ENCODE measurements around the gene RPL18. TPM values are rescaled to one million over a fixed set of nuclear protein-coding genes. Genes with fewer than 3 reads are reported as not detected.

The RPL18 gene
- total RNA-seq, 3 donors from 2014 or later, result 2,406 to 2,595 (median 2,478) TPM

DNA sequence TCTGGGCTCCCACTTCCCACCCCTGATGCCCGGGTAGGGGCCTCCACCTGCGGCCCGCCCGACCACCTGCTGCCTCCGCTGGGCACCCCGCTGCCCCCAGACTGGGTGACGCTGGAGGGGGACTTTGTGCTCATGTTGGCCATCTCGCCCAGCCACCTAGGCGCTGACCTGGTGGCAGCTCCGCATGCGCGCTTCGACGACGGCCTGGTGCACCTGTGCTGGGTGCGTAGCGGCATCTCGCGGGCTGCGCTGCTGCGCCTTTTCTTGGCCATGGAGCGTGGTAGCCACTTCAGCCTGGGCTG lies 10.3 kb upstream of the RPL18 start:
- ATAC-seq (no peak), DNase-seq (no peak)
- peaks cover 10% of the 10 kb centered on the region for H3K36me3 Mint-ChIP-seq (ENCODE audit: insufficient read depth)
- peaks cover 31% of the 10 kb centered on the region for H3K4me1 Mint-ChIP-seq (ENCODE audit: low read depth)
- H3K27me3 Mint-ChIP-seq (ENCODE audit: low read depth), result no peaks in the 10 kb centered on the region
- H3K9me3 Mint-ChIP-seq, result no peaks in the 10 kb centered on the region
- H3K4me3 Mint-ChIP-seq, result no peak overlapping the region

DNA sequence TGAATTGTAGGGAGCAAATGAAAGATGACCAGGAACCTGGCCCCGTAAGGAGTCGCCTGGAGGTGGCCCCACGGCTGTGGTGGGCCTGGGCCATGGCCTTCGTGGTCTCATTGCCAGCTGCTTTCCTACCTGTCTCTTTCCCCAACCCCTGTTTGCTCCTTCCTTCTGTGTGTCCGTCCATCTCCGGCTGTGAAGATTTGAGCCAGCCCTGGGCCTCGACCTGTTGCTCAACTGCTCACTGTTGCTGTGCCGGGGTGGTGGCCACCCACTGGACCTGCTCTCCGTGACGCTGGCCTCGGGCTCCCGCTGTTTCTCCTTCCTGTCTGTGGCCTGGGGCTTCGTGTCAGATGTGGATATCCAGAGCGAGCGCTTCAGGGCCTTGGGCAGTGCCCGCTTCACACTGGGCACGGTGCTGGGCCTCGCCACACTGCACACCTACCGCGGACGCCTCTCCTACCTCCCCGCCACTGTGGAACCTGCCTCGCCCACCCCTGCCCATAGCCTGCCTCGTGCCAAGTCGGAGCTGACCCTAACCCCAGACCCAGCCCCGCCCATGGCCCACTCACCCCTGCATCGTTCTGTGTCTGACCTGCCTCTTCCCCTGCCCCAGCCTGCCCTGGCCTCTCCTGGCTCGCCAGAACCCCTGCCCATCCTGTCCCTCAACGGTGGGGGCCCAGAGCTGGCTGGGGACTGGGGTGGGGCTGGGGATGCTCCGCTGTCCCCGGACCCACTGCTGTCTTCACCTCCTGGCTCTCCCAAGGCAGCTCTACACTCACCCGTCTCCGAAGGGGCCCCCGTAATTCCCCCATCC lies 9.7 kb upstream of the RPL18 start:
- Mint-ChIP-seq H3K27me3 (ENCODE audit: low read depth) (no peaks in the 10 kb centered on the region), H3K4me3 (no peak overlapping the region), H3K9me3 (no peaks in the 10 kb centered on the region), H3K36me3 (ENCODE audit: insufficient read depth) (peaks cover 12% of the 10 kb centered on the region), H3K4me1 (ENCODE audit: low read depth) (peaks cover 31% of the 10 kb centered on the region)
- DNase-seq, result no peak
- no peak for ATAC-seq

DNA sequence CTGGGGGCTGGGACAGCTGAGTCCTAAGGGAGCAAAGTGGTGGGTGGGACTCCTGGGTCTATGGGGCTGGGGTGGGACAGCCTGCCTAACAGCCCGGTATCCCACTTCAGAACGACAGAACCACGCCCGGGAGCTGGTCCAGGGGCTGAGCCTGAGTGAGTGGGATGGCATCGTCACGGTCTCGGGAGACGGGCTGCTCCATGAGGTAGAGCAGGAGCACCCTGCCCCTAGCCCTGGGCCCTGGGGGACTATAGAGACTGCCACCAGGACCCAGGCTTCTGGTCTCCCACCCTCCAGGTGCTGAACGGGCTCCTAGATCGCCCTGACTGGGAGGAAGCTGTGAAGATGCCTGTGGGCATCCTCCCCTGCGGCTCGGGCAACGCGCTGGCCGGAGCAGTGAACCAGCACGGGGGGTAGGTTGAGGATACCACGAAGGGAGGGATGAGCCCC lies 8.9 kb upstream of the RPL18 start:
- Mint-ChIP-seq H3K4me3 (no peak overlapping the region), H3K9me3 (no peaks in the 10 kb centered on the region), H3K27me3 (ENCODE audit: low read depth) (no peaks in the 10 kb centered on the region), H3K36me3 (ENCODE audit: insufficient read depth) (peaks cover 13% of the 10 kb centered on the region), H3K4me1 (ENCODE audit: low read depth) (peaks cover 31% of the 10 kb centered on the region)
- ATAC-seq (no peak), DNase-seq (no peak)

DNA sequence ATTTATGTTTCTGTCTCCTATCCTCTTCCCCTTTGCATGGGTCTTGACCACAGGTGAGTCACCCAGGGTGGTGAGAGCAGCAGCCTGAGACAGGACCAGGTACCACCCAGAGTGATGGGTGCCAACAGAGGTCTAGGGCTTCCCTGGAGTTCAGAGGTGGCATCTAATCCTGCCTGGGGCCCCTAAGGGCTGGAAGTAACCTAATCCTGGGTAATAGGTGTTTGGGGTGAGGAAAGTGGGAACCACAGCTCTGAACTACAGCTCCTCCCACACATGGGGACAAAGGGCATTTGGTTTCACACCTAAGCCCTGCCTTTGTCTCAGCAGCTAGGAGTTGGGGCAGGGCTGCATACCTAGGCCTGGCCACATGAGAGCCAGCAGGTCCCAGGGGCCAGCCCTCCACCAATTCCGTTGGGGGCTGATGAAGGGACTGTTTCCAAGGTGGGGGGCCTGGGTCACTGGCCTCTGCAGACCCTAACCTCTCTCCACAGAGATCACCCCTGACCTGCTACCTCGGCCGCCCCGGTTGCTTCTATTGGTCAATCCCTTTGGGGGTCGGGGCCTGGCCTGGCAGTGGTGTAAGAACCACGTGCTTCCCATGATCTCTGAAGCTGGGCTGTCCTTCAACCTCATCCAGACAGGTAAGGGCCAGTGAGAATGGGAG lies 8.4 kb upstream of the RPL18 start:
- no peak overlapping the region for H3K4me3 Mint-ChIP-seq
- ATAC-seq, result peak; percentile 15 to 22
- DNase-seq, result no peak
- H3K27me3 Mint-ChIP-seq (ENCODE audit: low read depth), result no peaks in the 10 kb centered on the region
- H3K9me3 Mint-ChIP-seq, result no peaks in the 10 kb centered on the region
- peaks cover 10% of the 10 kb centered on the region for H3K36me3 Mint-ChIP-seq (ENCODE audit: insufficient read depth)
- peaks cover 28% of the 10 kb centered on the region for H3K4me1 Mint-ChIP-seq (ENCODE audit: low read depth)

DNA sequence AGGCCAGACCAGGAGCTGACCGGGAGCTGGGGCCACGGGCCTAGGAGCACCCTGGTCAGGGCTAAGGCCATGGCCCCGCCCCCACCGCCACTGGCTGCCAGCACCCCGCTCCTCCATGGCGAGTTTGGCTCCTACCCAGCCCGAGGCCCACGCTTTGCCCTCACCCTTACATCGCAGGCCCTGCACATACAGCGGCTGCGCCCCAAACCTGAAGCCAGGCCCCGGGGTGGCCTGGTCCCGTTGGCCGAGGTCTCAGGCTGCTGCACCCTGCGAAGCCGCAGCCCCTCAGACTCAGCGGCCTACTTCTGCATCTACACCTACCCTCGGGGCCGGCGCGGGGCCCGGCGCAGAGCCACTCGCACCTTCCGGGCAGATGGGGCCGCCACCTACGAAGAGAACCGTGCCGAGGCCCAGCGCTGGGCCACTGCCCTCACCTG lies 6.9 kb upstream of the RPL18 start:
- DNase-seq (no peak), ATAC-seq (no peak)
- peaks cover 12% of the 10 kb centered on the region for H3K36me3 Mint-ChIP-seq (ENCODE audit: insufficient read depth)
- H3K4me3 Mint-ChIP-seq, result no peak overlapping the region
- no peaks in the 10 kb centered on the region for H3K9me3 Mint-ChIP-seq
- no peaks in the 10 kb centered on the region for H3K27me3 Mint-ChIP-seq (ENCODE audit: low read depth)
- peaks cover 29% of the 10 kb centered on the region for H3K4me1 Mint-ChIP-seq (ENCODE audit: low read depth)

DNA sequence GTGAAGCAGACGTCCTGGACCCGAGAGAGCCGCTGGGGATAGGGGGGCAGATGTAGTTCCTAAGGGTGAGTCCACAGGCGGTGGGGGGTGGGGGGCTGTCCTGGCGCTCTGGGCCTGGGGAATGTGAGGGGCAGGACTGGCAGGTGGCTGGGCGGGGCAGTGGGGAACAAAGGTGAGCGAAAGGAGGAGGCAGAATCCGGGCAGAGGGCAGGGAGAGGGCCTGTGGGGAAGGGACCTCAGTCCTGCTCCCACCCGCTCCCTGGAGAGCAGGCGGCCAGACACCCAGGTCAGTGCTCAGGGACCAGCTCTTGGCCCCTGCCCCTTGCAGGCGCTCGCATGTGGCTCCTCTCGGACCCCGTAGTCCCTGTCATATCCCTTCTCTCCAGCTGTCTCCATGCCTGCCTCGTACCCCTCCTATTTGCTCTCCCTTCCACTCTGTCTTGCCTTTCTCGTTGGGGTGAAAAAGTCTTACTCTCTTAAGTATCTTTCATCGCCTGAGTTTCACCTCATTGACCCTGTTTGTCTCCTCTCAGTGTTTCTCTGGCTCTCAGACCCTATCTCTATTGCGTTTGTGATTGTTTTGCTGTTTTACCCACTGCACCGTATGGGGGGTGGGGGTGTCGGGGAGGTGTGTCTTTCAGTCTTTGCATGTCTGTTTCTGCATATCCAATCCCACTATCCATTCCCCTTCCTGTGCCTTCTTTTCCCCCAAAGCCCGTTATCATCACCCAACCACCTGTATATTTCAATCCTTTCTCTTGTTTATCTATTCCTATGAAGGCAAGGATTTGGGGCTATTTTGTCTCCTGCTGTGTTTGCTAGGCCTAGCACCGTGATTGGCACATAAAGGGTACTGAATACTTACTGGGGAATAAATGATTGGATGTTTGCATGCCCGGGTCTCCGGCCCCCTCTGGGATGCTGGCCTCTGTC lies 6.1 kb upstream of the RPL18 start:
- peak overlapping the region; percentile 17 for H3K4me3 Mint-ChIP-seq
- H3K4me1 Mint-ChIP-seq (ENCODE audit: low read depth), result peaks cover 32% of the 10 kb centered on the region
- DNase-seq (no peak), ATAC-seq (no peak)
- peaks cover 10% of the 10 kb centered on the region for H3K36me3 Mint-ChIP-seq (ENCODE audit: insufficient read depth)
- H3K27me3 Mint-ChIP-seq (ENCODE audit: low read depth), result no peaks in the 10 kb centered on the region
- H3K9me3 Mint-ChIP-seq, result no peaks in the 10 kb centered on the region

DNA sequence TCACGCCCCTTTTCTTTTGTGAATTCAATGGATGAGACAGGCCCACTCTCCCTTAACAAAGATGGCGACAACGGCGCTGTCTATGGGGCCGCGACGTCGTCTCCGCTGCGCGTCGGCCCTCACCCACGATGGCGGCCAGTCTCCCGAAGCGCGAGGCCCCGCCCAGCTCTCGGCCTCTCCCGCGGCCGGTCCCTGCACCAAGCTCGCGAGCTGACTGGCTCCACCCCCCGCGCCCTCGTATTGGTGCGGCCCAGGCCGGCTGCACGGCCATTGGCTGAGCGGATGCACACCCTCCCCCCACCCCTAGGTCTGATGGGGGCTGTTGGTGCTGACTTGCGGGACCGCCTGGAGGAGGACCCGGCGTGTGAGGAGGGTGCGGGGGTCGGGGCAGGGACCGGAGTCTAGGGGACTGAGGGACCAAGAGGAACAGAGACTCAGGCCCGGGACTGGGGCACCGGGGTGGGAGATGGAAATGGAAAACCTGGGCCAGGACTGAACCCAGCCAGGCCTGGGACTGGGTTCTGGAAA lies 5.2 kb upstream of the RPL18 start:
- DNase-seq (peak; percentile 95), ATAC-seq (peak; percentile 81 to 82)
- Mint-ChIP-seq H3K36me3 (ENCODE audit: insufficient read depth) (peaks cover 10% of the 10 kb centered on the region), H3K4me3 (peak overlapping the region; percentile 81), H3K4me1 (ENCODE audit: low read depth) (peaks cover 39% of the 10 kb centered on the region), H3K27me3 (ENCODE audit: low read depth) (no peaks in the 10 kb centered on the region), H3K9me3 (no peaks in the 10 kb centered on the region)

DNA sequence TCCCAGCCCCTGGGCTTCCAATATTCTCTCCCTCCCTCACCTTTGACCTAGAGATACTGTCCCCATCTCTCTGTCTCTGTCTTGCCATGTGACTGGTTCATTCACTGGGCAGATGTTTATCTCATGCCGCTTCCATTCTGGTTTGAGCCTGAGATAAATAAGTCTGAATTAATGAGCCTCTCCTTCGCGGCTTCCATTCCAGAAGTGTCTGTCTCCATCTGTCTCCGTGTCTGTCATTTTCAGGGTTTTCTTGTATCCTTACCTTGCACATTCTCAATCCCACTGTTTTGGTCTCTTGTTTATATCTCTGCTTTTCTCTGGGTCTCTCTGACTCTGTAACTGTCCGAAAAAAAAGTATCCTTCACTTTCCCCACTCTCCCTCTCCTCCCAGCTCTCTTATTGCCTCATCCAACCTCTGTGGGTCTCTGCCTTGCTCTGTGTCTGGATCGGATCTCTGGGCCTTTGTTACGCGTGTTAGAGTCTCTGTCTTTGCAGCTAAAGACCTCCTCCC lies 4.6 kb upstream of the RPL18 start:
- Mint-ChIP-seq H3K27me3 (ENCODE audit: low read depth) (no peaks in the 10 kb centered on the region), H3K4me1 (ENCODE audit: low read depth) (peaks cover 38% of the 10 kb centered on the region), H3K9me3 (no peaks in the 10 kb centered on the region), H3K36me3 (ENCODE audit: insufficient read depth) (peaks cover 12% of the 10 kb centered on the region), H3K4me3 (peak overlapping the region; percentile 81)
- DNase-seq, result no peak
- ATAC-seq, result no peak

DNA sequence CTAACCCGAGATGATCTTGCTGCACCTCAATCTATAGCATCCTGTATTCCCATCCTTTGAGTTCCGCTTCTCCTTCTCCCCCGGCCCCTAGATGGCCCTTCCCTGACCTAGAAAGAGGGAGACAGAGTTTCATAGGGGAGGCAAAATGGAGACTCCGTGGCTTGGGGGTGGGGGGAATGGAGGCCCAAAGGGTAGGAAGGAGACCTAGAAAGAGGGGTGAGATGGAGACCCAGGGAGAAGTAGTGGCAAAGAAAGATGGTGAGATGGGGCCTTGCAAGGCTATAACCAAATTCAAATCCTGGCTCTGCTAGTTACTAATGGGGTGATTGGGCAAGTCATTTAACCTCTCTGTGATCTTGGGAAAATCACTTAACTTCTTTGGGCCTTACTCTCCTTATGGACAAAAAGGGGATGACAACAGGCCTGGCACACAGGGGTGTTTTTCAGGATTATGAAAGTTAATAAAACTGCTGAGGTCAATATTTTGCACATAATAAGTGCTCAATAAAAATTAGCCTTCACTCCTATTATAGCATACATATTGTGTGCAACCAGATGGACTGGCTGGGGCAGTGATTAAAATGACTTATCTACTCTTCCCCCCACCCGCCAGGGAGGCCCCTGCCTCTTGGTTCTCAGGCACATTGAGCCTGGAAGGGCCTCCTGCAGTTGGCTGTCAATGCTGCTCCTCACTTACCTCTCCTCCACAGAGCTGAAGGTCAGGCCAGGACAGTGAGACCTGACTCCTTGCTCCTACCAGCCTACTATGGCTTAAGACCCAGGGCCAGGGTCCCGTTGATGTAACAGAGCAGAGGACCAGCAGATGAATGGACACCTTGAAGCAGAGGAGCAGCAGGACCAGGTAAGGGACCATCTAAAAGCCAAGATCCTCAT lies 961 bp upstream of the RPL18 start:
- Mint-ChIP-seq H3K27me3 (ENCODE audit: low read depth) (no peaks in the 10 kb centered on the region), H3K4me1 (ENCODE audit: low read depth) (peaks cover 43% of the 10 kb centered on the region), H3K4me3 (peak overlapping the region; percentile 97), H3K36me3 (ENCODE audit: insufficient read depth) (peaks cover 43% of the 10 kb centered on the region), H3K9me3 (no peaks in the 10 kb centered on the region)
- ATAC-seq (no peak), DNase-seq (no peak)

DNA sequence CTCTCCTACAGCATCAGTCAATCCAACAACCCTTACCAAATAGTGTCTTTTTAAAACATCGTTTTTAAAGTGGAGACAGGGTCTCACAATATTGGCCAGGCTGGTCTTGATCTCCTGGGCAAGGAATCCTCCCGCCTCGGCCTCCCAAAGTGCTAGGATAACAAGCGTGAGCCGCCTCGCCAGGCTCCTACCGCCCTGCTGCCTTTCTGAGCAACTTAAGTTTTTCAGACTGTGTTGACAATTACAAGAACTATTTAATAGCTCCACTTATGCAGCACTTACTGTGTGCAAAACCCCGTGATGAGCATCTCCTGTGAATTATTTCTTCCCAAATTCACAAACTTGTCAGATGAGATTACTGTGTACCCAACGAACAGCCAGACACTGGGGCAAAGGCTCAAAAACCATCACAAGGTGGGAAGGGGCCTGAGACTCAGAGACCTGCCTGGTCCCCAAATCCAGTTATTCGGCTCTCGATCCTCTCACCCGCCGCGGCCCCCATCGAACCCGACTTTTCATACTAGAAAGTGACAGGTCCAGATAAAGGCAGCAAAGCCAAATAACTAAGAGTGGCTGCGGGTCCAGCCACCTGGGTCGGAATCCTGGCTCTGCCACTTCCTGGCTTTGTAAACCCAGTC lies 581 bp downstream of the RPL18 start:
- H3K36me3 Mint-ChIP-seq (ENCODE audit: insufficient read depth), result peaks cover 49% of the 10 kb centered on the region

DNA sequence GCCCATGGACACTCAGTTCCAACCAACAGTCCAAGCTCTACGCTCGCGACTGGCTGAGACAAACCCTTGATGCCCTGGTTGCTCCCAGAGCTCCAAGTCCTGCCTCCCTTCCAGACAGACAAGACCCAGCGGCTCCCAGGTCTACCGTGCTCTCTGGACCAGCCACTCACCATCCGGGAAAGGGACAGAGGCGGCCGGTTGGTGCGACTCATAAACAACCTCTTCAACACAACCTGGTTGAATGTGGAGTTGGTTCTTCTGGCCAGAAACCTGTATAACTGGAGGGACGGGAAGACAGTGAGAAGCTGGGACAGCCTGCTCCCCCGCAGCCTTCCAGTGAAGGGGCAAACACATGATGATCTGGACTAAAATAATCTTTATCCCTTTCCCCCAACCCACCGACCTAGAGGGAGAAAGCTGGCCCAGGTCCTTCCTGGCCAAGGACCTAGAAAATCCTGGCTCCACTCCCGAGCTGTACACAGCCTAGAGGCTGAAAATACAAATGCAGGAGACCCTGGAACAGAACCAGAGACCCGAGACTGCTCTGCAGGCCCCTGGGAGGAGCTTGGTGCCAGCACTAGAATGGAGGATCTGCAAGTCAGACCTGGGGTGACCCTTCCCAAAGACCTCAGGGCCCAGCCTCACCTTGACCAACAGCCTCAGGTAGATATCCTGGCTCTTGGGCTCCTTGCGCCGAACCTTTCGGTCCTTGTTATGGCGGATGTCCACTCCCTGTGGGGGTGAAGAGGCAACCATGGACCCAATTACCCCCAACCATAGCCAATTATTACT lies 1.6 kb downstream of the RPL18 start:
- DNase-seq (no peak), ATAC-seq (no peak)
- Mint-ChIP-seq H3K36me3 (ENCODE audit: insufficient read depth) (peaks cover 49% of the 10 kb centered on the region), H3K4me1 (ENCODE audit: low read depth) (peaks cover 28% of the 10 kb centered on the region), H3K9me3 (no peaks in the 10 kb centered on the region), H3K27me3 (ENCODE audit: low read depth) (no peaks in the 10 kb centered on the region), H3K4me3 (peak overlapping the region; percentile 97)

More for the DNA sequence above, 581 bp downstream of the RPL18 start:
- peak overlapping the region; percentile 97 for H3K4me3 Mint-ChIP-seq
- peaks cover 32% of the 10 kb centered on the region for H3K4me1 Mint-ChIP-seq (ENCODE audit: low read depth)
- no peaks in the 10 kb centered on the region for H3K9me3 Mint-ChIP-seq
- DNase-seq (no peak), ATAC-seq (no peak)
- no peaks in the 10 kb centered on the region for H3K27me3 Mint-ChIP-seq (ENCODE audit: low read depth)

DNA sequence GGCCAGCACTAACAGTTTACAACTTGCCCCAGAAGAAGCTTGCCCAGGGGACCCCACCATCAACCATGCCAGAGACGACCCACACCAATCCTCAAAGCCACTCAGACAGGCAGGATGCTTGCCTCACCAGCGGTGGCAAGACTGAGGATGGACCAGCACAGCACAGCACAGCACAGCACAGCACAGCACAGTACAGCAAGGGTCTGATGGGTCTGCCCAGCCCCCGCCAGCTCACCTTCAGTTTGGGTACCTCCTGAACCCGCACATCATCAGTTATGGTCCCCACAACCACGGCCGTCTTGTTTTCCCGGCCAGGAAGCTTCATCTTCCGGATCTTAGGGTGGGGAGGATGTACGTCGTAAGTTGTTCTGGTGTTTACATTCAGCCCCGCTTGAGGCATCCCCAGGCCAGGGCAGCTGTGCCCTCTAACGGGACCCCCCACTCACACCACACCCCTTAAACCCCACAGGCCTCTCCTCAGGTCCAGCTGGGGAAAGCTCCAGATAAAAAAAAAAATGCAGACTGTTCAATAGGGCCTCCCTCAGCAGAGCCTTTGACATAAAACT lies 2.4 kb downstream of the RPL18 start:
- H3K36me3 Mint-ChIP-seq (ENCODE audit: insufficient read depth), result peaks cover 48% of the 10 kb centered on the region

More for the DNA sequence above, 2.4 kb downstream of the RPL18 start:
- no peaks in the 10 kb centered on the region for H3K9me3 Mint-ChIP-seq
- ATAC-seq, result no peak
- peak overlapping the region; percentile 97 for H3K4me3 Mint-ChIP-seq
- H3K4me1 Mint-ChIP-seq (ENCODE audit: low read depth), result peaks cover 26% of the 10 kb centered on the region
- no peak for DNase-seq
- H3K27me3 Mint-ChIP-seq (ENCODE audit: low read depth), result no peaks in the 10 kb centered on the region

Measured in activated T-cell treated with anti-CD3 and anti-CD28 coated beads, Interleukin-2, amount 50 U/mL, for 4 hours (primary cell).